ENCODE measurements around the gene CTSD.
"Not testable (repeated sequence)": the region's sequence is repeated elsewhere in the genome, so short reads cannot be mapped to it uniquely, and the experiment has no call there.

The CTSD gene

DNA sequence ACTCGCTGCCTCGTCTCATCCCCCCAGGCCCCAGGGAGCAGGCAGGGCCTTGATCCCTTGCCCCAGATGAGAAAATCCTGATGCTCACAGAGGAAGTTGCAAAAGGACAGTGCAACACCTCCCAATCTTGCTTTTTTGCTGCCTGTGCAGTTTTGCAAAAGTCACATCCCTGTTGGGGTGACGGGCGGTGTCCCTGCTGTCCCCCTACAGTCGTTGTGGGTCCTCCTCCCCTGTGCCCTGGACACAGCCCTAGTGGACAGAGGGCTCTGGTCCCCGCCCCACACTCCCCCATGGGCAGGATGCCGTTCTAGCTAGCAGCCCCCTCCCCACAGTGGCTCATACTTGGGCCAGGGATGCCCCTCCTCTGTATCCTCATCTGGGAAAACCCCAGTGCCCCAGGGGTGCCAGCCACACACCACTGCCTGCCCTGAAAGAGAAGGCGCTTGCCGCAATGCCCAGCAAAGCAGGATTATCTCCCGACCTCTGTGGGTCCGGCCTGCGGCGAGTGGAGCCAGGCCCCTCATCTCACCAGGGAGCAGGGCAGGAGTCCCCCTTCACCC is 18.4 kb upstream of the CTSD start:
- DNase-seq, result no peak

DNA sequence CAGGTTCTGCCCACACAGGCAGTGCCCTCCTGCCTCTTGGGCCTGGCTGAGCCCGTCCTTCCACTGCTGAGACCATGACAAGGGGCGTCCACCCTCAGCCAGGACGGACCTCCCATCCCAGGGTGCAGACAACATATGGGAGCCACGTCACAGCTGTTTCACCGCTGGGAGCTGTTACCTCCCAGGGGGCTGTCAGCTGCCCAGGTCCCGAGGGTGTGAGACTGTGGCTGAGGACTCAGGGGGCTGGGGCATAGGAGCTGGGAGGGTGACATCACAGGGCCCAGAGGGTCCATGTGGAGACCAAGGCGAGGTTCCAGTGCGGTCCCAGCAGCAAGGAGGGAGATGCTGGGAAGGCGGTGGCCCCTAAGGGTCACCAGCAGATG is 17.9 kb upstream of the CTSD start:
- DNase-seq, result no peak

GRCh38 chr11:1780700-1781592 is 17.2 kb upstream of the CTSD start:
- DNase-seq, result no peak

DNA sequence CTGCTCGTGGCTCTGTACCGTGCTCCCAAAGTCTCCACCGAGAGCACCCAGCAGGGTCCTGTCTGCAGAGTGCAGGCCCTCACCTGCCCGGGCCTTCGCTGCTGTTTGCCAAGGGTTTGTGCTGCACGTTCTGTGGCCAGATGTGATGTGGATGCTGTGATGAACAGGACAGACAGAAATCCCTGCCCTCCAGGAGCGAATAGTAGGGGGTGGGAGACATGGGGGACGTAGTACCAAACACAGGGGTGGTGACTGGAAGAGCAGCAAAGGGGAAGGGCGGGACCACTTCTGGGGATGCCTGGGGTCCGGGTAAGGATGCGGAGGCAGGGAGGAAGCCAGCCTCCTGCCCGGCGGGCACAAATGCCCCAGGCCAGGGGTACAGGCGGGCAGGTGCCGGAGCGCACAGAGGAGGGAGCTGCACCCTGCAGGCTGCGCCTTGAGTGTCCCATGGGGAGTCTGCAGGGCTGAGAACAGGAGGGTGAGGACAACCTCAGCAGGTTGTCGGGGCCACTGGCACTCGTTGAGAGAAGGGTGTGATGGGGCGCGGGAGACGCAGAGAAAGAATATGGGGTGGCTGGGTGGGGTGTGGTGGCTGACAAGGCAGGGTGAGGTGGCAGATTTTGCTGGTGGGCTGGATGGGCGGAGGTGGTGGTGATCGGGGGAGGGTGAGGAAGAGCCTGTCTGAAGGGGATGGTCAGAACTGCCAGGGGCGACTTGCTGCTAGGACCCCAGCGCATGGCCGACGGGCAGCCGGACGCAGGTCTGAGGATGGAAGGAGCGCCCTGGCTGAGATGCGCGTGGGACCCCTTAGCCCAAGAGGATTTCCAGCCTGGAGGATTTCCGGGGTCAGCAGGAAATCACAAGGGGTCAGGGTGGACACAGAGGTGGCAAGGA is 16.3 kb upstream of the CTSD start:
- DNase-seq, result no peak

- no peak for DNase-seq
These were observed 15.5 kb upstream of the CTSD start for GRCh38 chr11:1779034-1779805.

DNA sequence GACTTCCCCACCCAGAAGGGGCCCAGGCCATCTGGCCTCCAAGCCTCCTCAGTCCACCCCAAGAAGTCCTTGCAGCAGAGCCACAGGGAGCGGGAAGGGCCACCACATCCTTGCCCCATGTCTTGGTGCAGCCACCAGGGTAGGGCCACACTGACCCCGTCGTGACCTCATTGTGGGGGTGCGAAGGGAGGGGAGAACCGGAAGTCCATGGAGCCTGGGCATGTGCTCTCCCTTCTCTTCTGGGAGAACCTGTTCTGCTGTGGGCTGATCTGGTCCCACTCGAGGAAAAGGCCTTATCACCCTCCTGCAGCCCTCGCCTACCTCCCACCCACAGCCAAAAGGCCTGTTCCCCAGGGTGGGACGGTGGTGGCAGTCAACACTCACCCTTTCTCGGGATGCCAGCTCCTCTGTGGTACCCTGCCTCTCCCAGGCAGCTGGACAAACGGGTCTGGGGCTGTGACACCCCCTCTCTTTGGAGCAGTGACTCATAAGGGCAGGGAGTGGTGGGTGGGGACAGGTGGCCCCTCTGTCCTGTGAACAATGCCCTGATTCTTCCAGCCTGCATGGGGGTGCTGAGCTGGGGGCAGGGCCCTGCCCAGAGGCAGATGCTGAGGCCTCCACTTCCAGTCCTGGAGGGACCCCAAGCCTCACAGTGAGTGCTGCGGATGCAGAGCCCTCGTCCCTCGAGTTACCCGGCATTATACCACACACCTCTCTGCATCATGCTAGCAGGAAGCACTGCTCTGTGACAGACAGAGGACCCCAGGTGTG is 14.6 kb upstream of the CTSD start:
- no peak for DNase-seq

GRCh38 chr11:1777737-1778136 is 14.0 kb upstream of the CTSD start:
- no peak for DNase-seq

DNA sequence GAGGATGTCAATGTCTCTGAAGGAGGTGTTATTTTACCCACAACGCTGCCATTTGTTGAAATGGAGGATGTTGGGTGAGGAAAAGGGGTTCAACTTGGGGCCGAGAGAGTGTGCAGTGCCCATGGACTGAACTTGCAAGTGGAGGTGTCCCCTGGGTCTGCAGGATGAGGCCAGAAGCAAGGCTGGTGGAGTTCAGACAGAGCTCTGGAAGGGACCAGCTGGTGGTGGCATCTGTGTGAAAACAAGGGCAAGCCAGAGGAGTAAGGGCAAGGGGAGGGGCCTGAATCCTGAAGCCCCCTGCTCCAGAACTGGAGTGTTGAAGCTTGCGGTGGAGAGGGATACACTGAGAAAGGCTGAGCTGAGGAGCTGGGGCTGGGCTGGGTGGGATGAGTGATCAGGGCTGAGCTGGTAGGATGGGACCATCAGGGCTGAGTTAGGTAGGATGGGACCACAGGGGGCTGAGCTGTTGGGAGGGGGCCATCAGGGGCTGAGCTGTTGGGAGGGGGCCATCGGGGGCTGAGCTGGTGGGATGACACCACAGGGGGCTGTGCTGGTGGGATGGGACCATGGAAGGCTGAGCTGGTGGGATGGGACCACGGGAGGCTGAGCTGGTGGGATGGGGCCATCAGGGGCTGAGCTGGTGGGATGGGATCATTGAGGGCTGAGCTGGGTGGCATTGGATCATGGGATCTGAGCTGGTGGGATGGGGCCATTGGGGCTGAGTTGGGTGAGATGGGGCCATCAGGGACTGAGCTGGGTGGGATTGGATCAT is 13.4 kb upstream of the CTSD start:
- DNase-seq, result no peak

DNA sequence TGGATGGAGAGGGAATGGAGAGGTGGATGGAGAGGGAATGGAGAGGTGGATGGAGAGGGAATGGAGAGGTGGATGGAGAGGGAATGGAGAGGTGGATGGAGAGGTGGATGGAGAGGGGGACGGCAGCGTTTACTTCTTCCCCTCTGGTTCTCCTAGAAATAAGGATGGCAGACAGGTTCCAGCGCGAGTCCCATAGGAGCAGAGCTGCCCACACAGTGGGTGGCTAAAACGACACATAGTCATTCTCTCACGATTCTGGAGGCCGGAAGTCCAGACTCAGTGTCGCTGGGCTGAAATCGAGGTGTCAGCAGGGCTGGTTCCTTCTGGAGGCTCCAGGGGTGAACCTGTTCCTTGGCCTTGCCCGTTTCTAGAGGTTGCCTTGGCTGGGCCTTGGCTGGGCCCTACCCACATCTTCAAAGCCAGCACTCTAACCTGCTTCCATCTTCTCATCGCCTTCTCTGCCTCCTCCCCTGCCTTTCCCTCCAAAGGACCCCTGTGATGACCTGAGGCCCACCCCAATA is 12.7 kb upstream of the CTSD start:
- DNase-seq, result no peak

DNA sequence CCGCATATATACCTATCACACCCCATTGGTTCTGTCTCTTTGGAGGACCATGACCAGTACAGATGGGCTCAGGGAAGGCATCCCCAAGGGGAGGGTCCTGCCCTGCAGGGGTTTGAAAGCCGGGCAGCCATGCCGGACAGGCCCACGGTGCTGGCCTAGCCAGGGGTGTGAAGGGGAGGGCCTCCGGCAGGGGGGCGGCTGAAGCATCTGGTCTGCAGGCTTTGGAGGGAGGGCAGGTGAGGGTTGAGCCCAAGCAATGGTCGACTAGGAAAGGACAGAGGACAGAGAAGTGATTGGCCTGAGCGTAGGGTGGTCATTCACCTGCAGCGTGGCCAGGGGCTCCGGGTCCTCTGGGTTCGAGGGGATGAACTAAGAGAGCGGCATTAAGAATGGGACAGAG is 11.2 kb upstream of the CTSD start:
- DNase-seq, result no peak

DNA sequence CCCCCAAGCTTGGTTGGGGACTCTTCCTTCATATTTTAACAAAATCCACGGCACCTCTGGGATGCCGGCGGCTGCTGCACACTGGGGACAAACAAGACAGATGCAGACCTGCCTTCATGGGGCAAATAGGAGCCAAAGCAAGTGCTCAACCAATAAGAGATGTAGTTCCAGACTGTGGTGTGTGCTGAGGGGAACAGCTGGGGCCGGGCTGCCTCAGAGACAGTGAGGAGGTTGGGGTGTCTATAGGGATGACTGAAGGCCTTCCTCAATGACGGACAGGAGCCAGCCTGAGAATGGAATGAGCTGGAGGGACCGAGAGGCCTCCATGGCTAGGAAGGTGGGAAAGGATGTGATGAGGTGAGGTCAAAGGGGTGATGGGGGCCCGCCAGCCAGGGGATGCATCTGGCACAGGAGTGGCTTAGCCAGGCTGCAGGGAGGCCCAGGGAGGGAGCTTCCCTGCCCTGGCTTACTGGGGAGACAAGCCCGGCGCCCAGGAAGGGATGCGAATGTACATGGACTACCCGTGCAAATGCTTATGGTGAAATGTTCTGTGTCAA is 10.3 kb upstream of the CTSD start:
- no peak for DNase-seq

DNA sequence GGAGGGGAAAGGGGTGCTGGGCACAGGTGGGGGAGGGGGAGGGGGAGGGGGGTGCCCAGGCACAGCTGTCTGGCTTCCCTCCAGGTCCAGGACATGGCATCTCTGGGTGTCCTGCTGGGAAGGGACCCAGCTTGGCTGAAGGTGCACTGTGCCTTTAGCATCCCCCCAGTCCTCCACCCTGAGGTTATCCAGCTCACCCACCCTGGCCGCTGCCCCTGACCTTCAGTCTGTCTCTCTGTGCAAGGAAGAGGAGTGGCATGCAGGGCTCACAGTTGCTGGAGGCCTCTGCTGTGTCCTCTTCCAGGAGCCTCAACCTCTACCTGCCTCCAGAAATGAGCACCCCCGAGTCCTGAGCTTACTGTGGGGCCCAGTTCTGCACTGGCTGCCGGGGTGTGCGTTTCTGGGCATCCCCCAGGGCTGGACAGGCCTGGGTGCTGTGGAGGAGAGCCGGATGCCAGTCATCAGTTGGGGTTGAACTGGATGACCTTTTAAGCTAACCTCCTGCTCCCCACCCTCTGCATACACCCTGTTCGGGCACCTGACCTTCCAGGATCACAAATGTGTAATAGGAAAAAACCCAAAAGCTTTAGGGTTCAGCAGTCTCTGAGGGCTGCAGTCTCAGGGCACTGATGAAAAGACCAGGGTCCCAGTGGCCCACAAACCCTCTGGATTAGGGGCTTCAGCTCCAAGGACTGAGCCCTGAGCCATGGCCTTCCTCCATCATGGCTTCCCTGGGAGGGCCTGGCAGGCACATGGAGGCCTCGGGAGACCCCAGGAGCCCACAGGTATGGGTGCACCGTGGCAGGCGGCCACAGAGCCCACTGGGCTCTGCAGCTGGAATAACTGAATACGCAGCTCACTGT is 9.6 kb upstream of the CTSD start:
- DNase-seq, result no peak

DNA sequence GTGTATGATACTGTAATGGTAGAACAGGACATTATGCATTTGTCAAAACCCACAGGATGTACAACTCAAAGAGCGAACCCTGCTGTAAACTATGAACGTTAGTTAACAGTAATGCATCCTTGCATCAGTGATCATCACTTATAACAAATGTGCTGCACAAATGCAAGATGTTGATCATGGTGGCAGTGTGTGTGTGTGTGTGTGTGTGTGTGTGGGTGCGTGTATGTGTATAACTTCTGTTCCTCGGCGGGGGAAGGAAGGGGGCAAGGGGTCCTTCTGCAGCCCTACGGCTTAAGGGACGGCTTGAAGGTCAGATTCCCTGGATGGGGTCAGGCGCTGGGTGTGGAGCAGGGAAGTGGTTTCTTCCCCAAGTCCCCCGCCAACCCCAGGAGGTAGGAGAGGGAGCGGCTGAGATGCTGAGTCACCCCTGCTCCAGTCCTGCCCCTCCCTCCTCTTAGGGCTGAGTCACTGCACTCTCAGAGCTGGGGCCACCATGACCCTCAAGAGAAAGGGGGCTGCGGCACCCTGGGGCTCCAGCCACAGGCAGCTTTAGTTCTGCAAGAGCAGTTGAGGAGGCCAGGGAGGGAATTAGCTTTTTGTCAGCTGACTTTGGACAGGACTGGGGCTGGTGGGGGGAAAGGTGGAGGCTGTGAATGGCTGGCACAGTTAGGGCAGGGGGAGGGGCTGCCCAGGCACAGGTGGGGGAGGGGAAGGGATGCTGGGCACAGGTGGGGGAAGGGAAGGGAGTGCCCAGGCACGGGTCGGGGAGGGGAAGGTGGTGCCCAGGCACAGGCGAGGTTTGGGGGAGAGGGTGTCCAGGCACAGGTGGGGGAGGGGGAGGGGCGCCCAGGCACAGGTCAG is 8.8 kb upstream of the CTSD start:
- DNase-seq, result peak; percentile 49 to 61

DNA sequence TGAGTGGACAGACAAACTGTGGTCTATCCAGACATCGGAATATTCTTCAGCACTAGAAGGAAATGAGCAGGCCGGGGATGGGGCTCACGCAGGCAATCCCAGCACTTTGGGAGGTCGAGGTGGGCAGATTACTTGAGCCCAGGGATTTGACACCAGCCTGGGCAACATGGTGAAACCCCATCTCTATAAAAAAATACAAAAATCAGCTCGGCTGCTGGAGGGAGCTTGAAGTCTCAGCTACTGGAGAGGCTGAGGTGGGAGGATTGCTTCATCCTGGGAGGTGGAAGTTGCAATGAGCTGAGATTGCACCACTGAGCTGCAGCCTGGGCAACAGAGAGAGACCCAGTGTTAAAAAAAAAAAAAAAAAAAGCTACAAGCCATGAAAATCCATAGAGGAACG is 8.0 kb upstream of the CTSD start:
- DNase-seq, result no peak

DNA sequence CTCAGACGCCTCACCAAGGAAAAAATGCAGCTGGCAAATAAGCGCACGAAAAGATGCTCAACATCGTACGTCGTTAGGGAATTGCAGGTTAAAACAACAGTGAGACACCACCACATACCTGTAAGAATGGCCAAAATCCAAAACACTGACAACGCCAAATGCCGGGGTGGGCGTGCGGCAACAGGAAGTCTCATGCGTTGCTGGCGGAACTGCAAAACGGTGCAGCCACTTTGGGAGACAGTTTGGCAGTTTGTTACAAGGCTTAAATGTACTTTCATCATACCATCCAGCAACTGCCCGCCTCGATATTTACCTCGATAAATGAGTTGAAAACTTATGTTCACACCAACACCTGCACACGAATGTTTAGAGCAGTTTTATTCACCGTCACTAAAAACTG is 7.5 kb upstream of the CTSD start:
- DNase-seq, result no peak

DNA sequence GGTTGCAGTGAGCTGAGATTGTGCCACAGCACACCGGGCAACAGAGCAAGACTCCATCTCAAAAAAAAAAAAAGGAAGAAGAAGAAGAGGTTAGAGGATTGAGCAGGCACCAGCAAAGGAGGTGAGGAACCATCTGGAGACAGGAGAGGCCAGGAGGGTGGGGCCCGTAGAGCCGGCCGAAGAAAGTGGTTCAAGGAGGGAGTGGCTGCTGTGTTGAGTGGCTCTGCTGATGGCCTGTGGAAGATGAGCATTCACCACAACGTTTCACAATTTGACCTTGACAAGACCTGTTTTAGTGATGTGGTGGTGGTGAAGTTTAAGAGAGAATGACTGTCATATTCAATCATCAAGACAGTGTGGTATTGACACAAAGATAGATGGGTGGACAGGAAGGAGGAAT is 6.8 kb upstream of the CTSD start:
- DNase-seq, result no peak

DNA sequence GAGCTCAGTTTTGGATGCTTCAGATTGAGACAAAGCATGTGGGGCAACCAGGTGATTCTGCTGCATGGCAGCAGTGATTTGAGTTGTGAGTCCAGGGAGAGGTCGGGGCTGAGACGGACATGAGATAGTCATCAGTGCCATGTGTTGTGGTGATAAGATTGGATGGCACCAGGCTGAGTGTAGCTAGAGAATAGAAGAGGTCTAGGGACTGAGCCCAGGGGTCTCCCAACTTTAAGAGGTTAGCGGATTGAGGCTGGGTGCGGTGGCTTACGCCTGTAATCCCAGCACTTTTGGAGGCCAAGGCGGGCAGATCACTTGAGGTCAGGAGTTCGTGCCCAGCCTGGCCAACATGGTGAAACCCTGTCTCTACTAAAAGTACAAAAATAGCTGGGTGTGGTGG is 6.3 kb upstream of the CTSD start:
- DNase-seq, result no peak

DNA sequence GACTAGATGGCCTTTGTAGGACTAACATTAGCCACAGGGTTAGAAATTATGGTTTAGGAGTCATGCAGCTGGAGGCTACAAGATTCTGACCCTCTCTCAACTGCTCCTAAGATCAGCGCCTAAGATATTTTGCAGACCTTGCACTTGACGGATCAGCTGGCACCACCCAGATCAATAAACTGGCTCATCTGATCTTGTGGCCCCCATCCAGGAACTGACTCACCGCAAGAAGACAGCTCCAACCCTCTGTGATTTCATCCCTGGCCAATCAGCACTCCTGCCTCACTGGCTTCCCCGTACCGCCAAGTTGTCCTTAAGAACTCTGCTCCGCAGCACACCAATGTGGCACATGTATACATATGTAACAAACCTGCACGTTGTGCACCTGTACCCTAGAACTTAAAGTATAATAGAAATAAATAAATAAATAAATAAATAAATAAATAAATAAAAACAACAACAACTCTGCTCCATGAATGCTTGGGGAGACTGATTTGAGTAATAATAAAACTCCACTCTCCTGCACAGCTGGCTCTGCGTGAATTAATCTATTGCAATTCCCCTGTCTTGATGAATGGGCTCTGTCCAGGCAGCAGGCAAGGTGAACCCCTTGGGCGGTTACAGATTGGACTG is 5.7 kb upstream of the CTSD start:
- not testable (repeated sequence) for DNase-seq

All from stimulated activated CD4-positive, alpha-beta T cell treated with anti-CD3 and anti-CD28 coated beads, Interleukin-4, amount 100 ng/mL, for 4 hours (primary cell).